Activated CD8-positive, alpha-beta memory T cell treated with anti-CD3 and anti-CD28 coated beads, Interleukin-2, amount 50 U/mL, for 24 hours (primary cell): Measurements from ENCODE around the gene CD84.
"Not testable (repeated sequence)": the region's sequence is repeated elsewhere in the genome, so short reads cannot be mapped to it uniquely, and the experiment has no call there.

Source experiments
- DNase-seq: peaks from one replicate; pipeline ENCODE4 v3.0.0-alpha.2; 2020; ENCODE audit errors: extremely low read depth

The CD84 gene

GRCh38 chr1:160569806-160570205 is 9.5 kb downstream of the CD84 start:
- no peak for DNase-seq

- DNase-seq: peak; percentile 36
These were observed 11.2 kb downstream of the CD84 start for GRCh38 chr1:160567858-160568682.

GRCh38 chr1:160567341-160567740 is 12.0 kb downstream of the CD84 start:
- DNase-seq: no peak

GRCh38 chr1:160565564-160565963 is 13.7 kb downstream of the CD84 start:
- DNase-seq: no peak

- DNase-seq: not testable (repeated sequence)
These were observed 16.1 kb downstream of the CD84 start for GRCh38 chr1:160563230-160563629.

GRCh38 chr1:160562745-160563144 is 16.6 kb downstream of the CD84 start:
- not testable (repeated sequence) for DNase-seq

GRCh38 chr1:160560806-160561205 is 18.5 kb downstream of the CD84 start:
- no peak for DNase-seq

- DNase-seq: no peak
These were observed 19.1 kb downstream of the CD84 start for GRCh38 chr1:160560045-160560705.

GRCh38 chr1:160559437-160559836 is 19.9 kb downstream of the CD84 start:
- not testable (repeated sequence) for DNase-seq

GRCh38 chr1:160558660-160559380 is 20.5 kb downstream of the CD84 start:
- DNase-seq: no peak

- no peak for DNase-seq
These were observed 25.5 kb downstream of the CD84 start for GRCh38 chr1:160553778-160554177.

GRCh38 chr1:160552425-160552824 is 26.9 kb downstream of the CD84 start:
- DNase-seq: no peak

GRCh38 chr1:160550572-160551034 is 28.7 kb downstream of the CD84 start:
- no peak for DNase-seq

GRCh38 chr1:160549665-160550006 is 29.7 kb downstream of the CD84 start:
- DNase-seq: no peak

- DNase-seq: no peak
These were observed 30.2 kb downstream of the CD84 start for GRCh38 chr1:160548960-160549664.

- DNase-seq: no peak
These were observed 31.1 kb downstream of the CD84 start for GRCh38 chr1:160548183-160548582.

GRCh38 chr1:160547422-160547821 is 31.9 kb downstream of the CD84 start:
- no peak for DNase-seq

GRCh38 chr1:160546942-160547341 is 32.4 kb downstream of the CD84 start:
- no peak for DNase-seq

GRCh38 chr1:160544647-160545046 is 34.6 kb downstream of the CD84 start:
- no peak for DNase-seq

- DNase-seq: no peak
These were observed 36.9 kb downstream of the CD84 start for GRCh38 chr1:160542303-160542945.

- DNase-seq: no peak
These were observed 37.5 kb downstream of the CD84 start for GRCh38 chr1:160541622-160542302.
